SK-N-SH (cell line): ENCODE measurements around the gene ALKBH6. TPM values are rescaled to one million over a fixed set of nuclear protein-coding genes. Genes with fewer than 3 reads are reported as not detected.

Experiments used
- CTCF ChIA-PET: fragments of 300-600, 350-600 bp; formaldehyde crosslinking; extraction: SDS; loops from one replicate; lab custom pipeline; 2021; lab: Yijun Ruan, JAX
- POLR2A ChIA-PET: fragments of 350-600 bp; sonication (Branson Sonifier 250); formaldehyde crosslinking; extraction: SDS; loops from one replicate; lab custom pipeline; 2020; ENCODE audit warnings: antibody characterized with exemption, inconsistent platforms; lab: Yijun Ruan, JAX
- DNase-seq: peaks from one replicate; pipeline ENCODE4 v3.0.0; 2012
- H2AFZ ChIP-seq: fragments of 200-600 bp; sonication (generic); 2 replicates; pipeline ENCODE4 v1.8.1; 2016; ENCODE audit warnings: antibody characterized with exemption, mild to moderate bottlenecking, low read depth
- H3F3A ChIP-seq: fragments of 200-600 bp; sonication (generic); replicated peaks from 2 replicates; pipeline ENCODE3; 2016; ENCODE audit warnings: antibody characterized with exemption, mild to moderate bottlenecking; ENCODE audit not compliant: insufficient read depth
- H3K27ac ChIP-seq, 2 experiments: fragments of 200-500 bp in 1 of 2; fragments of 200-600 bp in 1 of 2; sonication (Bioruptor generic) in 1 of 2; sonication (generic), shearing (Covaris generic) in 1 of 2; 2 replicates each; pipeline versions ENCODE4 v1.5.1 to v1.6.1; 2014 to 2016; ENCODE audit warnings: low read depth in 2 of 2, inconsistent platforms in 1 of 2, low read length in 1 of 2, mild to moderate bottlenecking in 1 of 2, mixed read lengths in 1 of 2
- H3K27me3 ChIP-seq: fragments of 200-600 bp; sonication (generic), shearing (Covaris generic); 2 replicates; pipeline ENCODE4 v1.6.1; 2016; ENCODE audit warnings: mixed run types; ENCODE audit not compliant: insufficient read depth
- H3K36me3 ChIP-seq, 2 experiments: fragments of 200-500 bp in 1 of 2; fragments of 200-600 bp in 1 of 2; sonication (Bioruptor generic) in 1 of 2; sonication (generic) in 1 of 2; replicated peaks in 1 of 2; 2 replicates each; pipeline versions ENCODE3 to v1.5.1; 2014 to 2016; ENCODE audit warnings: low read length in 1 of 2, mild to moderate bottlenecking in 1 of 2; ENCODE audit not compliant: insufficient read depth in 2 of 2, control insufficient read depth in 1 of 2
- H3K4me1 ChIP-seq, 2 experiments: fragments of 200-500 bp in 1 of 2; fragments of 200-600 bp in 1 of 2; sonication (Bioruptor generic) in 1 of 2; sonication (generic), shearing (Covaris generic) in 1 of 2; 2 replicates each; pipeline versions ENCODE4 v1.5.1 to v1.6.1; 2014 to 2016; ENCODE audit warnings: low read depth in 1 of 2, low read length in 1 of 2, mixed run types in 1 of 2; ENCODE audit not compliant: insufficient read depth in 2 of 2, control insufficient read depth in 1 of 2
- H3K4me2 ChIP-seq: fragments of 200-600 bp; sonication (generic), shearing (Covaris generic); 2 replicates; pipeline ENCODE4 v1.6.1; 2017; ENCODE audit warnings: mixed run types
- H3K4me3 ChIP-seq, 2 experiments: fragments of 200-500 bp in 1 of 2; fragments of 200-600 bp in 1 of 2; sonication (Bioruptor generic) in 1 of 2; sonication (generic), shearing (Covaris generic) in 1 of 2; 2 replicates each; pipeline versions ENCODE4 v1.5.1 to v1.8.1; 2014 to 2016; ENCODE audit warnings: low read depth in 2 of 2, inconsistent platforms in 1 of 2, low read length in 1 of 2, mild to moderate bottlenecking in 1 of 2, mixed read lengths in 1 of 2, moderate library complexity in 1 of 2
- H3K79me2 ChIP-seq: fragments of 200-600 bp; sonication (generic); 2 replicates; pipeline ENCODE4 v1.8.1; 2017; ENCODE audit warnings: mild to moderate bottlenecking; ENCODE audit not compliant: insufficient read depth
- H3K9ac ChIP-seq: fragments of 200-600 bp; sonication (generic); 2 replicates; pipeline ENCODE4 v1.6.1; 2017; ENCODE audit warnings: mixed run types
- H3K9me2 ChIP-seq: fragments of 200-600 bp; sonication (generic); 2 replicates; pipeline ENCODE4 v1.6.1; 2017; ENCODE audit warnings: mixed run types
- H3K9me3 ChIP-seq: fragments of 200-600 bp; sonication (generic); 2 replicates; pipeline ENCODE4 v1.6.1; 2017; ENCODE audit warnings: mixed run types, mild to moderate bottlenecking, moderate library complexity
- H4K20me1 ChIP-seq: fragments of 200-600 bp; sonication (generic); 2 replicates; pipeline ENCODE4 v1.6.1; 2017; ENCODE audit warnings: mild to moderate bottlenecking, mixed run types; ENCODE audit not compliant: insufficient read depth
- CTCF ChIP-seq: fragments of 200-600 bp; sonication (generic); IDR thresholded peaks from 2 replicates; pipeline ENCODE4 v1.6.1; 2017; ENCODE audit warnings: antibody characterized with exemption, mild to moderate bottlenecking, moderate library complexity
- ELF1 ChIP-seq: IDR thresholded peaks from 2 replicates; pipeline ENCODE4 v1.4.0; 2012
- FOSL2 ChIP-seq: IDR thresholded peaks from 2 replicates; pipeline ENCODE4 v1.4.0; 2012; ENCODE audit warnings: low read depth, mild to moderate bottlenecking, moderate library complexity, borderline replicate concordance
- FOXJ3 ChIP-seq: sonication (generic); formaldehyde crosslinking; IDR thresholded peaks from 2 replicates; pipeline ENCODE4 v1.5.1; 2020; ENCODE audit warnings: mild to moderate bottlenecking, missing genetic modification reagents
- FOXM1 ChIP-seq: IDR thresholded peaks from 2 replicates; pipeline ENCODE4 v1.4.0; 2012; ENCODE audit warnings: low read depth, mild to moderate bottlenecking
- GABPA ChIP-seq: IDR thresholded peaks from 2 replicates; pipeline ENCODE4 v1.4.0; 2012; ENCODE audit warnings: low read depth, mild to moderate bottlenecking
- GATA2 ChIP-seq: sonication (generic); formaldehyde crosslinking; IDR thresholded peaks from 2 replicates; pipeline ENCODE4 v1.5.0; 2020; ENCODE audit warnings: mild to moderate bottlenecking, missing genetic modification reagents
- IRF3 ChIP-seq: fragments of 150-350 bp; IDR thresholded peaks from 2 replicates; pipeline ENCODE4 v1.6.1; 2016; ENCODE audit warnings: mild to moderate bottlenecking, low read depth, low read length
- JUND ChIP-seq: IDR thresholded peaks from 2 replicates; pipeline ENCODE4 v1.4.0; 2012
- MAX ChIP-seq: IDR thresholded peaks from 2 replicates; pipeline ENCODE4 v1.4.0; 2012; ENCODE audit warnings: low read depth
- MEF2A ChIP-seq: IDR thresholded peaks from 2 replicates; pipeline ENCODE4 v1.4.0; 2012; ENCODE audit warnings: low read depth, borderline replicate concordance
- MXI1 ChIP-seq: IDR thresholded peaks from 2 replicates; pipeline ENCODE4 v1.6.1; 2012; ENCODE audit warnings: mild to moderate bottlenecking, low read depth, low read length, improper control_type of control experiment
- NFIC ChIP-seq: IDR thresholded peaks from 2 replicates; pipeline ENCODE4 v1.4.0; 2012; ENCODE audit warnings: borderline replicate concordance
- NRF1 ChIP-seq: IDR thresholded peaks from 2 replicates; pipeline ENCODE4 v1.6.1; 2012; ENCODE audit warnings: low read depth, mild to moderate bottlenecking, low read length
- POLR2AphosphoS5 ChIP-seq: IDR thresholded peaks from 2 replicates; pipeline ENCODE4 v1.6.1; 2012; ENCODE audit warnings: low read depth, low read length
- RAD21 ChIP-seq: IDR thresholded peaks from 2 replicates; pipeline ENCODE4 v1.6.1; 2012; ENCODE audit warnings: mild to moderate bottlenecking, low read length
- RCOR1 ChIP-seq: fragments of 150-350 bp; IDR thresholded peaks from 2 replicates; pipeline ENCODE4 v1.6.1; 2017; ENCODE audit warnings: antibody characterized with exemption, low read length
- RFX5 ChIP-seq: IDR thresholded peaks from 2 replicates; pipeline ENCODE4 v1.6.1; 2012; ENCODE audit warnings: mild to moderate bottlenecking, improper control_type of control experiment, low read length
- RXRA ChIP-seq: IDR thresholded peaks from 2 replicates; pipeline ENCODE4 v1.4.0; 2012; ENCODE audit warnings: low read depth, mild to moderate bottlenecking, borderline replicate concordance
- SMC3 ChIP-seq: IDR thresholded peaks from 2 replicates; pipeline ENCODE4 v1.6.1; 2012; ENCODE audit warnings: low read depth, low read length, improper control_type of control experiment
- TAF1 ChIP-seq: IDR thresholded peaks from 2 replicates; pipeline ENCODE4 v1.6.1; 2012; ENCODE audit warnings: low read depth, mild to moderate bottlenecking, low read length, moderate library complexity, borderline replicate concordance
- TCF12 ChIP-seq: IDR thresholded peaks from 2 replicates; pipeline ENCODE4 v1.4.0; 2012
- YY1 ChIP-seq: IDR thresholded peaks from 2 replicates; pipeline ENCODE4 v1.4.0; 2012; ENCODE audit warnings: low read depth, mild to moderate bottlenecking
- WGBS: methylation state at CpG from one replicate; pipeline ENCODE4 v1.1.6; 2017; ENCODE audit warnings: low lambda C conversion rate; 5-methylcytosine and 5-hydroxymethylcytosine counted together
- polyA plus RNA-seq, 3 experiments: library from polyadenylated mRNA; depleted of rRNA; stranded (reverse); fragments of >200 nt; gene quantifications; 2 replicates each; pipeline ENCODE4 v1.2.3, GENCODE V29; 2012
- TF ChIP-seq, protein P1 (sequence below): IDR thresholded peaks from 2 replicates; pipeline ENCODE4 v1.4.0; 2012; ENCODE audit warnings: low read depth, borderline replicate concordance
- TF ChIP-seq, protein P2 (sequence below): IDR thresholded peaks from 2 replicates; pipeline ENCODE4 v1.6.1; 2012; ENCODE audit warnings: mild to moderate bottlenecking, low read depth, low read length, moderate library complexity

Gene ALKBH6
- polyA plus RNA-seq, 1 of the 3 experiments (the other 2 are of a cell fraction) = 29.9 TPM

- Histone ChIP-seq H3K27me3 (no peaks in the 10 kb centered on the region), H3K36me3 (no peaks in the 10 kb centered on the region), H4K20me1 (peaks cover 16% of the 10 kb centered on the region; the same call in 1 of the 2 replicates), H3K27ac (peak within 1 kb of the TSS; percentile 95 to 98), H3K4me3 (peak within 1 kb of the TSS; percentile 64 to 68), H3K4me2 (peak within 1 kb of the TSS; percentile 80), H3F3A (peaks cover 15% of the 10 kb centered on the region), H3K79me2 (peaks cover 41% of the 10 kb centered on the region), H3K9me2 (no peaks in the 10 kb centered on the region), H3K9me3 (no peaks in the 10 kb centered on the region), H3K4me1 (peaks cover 3 to 5% of the 10 kb centered on the region in 2 experiments; a peak in 2 of 4 replicates), H2AFZ (peak within 1 kb of the TSS; percentile 82), H3K9ac (peak within 1 kb of the TSS; percentile 76)
- POLR2A ChIA-PET = interaction anchor here (0.9 to 1.6 kb wide), 4 partner anchors 9 to 186 kb away, joined by 3 to 6 read pairs (median 4); partner anchors contain the start of genes ALKBH6, APLP1 and CLIP3
- peak; percentile 98 for DNase-seq
- 2% methylated on average over 35 of the region's 56 CpGs for WGBS
- CTCF ChIA-PET = interaction anchor here (1.1 to 3.3 kb wide), 3 partner anchors 17 to 107 kb away, joined by 4 to 16 read pairs (median 5); partner anchors contain the start of gene CLIP3
- peak; percentile 79 for TF ChIP-seq POLR2AphosphoS5
- no peak for TF ChIP-seq JUND
- no peak for TF ChIP-seq MEF2A
- no peak for TF ChIP-seq MXI1
- TF ChIP-seq IRF3 = no peak
- TF ChIP-seq NFIC = no peak
- TF ChIP-seq ELF1 = no peak
- TF ChIP-seq FOXM1 = no peak
- TF ChIP-seq RAD21 = 0 out of 2 replicates have a peak, but pooled peaks have one; percentile 5
- TF ChIP-seq, protein P1, sequence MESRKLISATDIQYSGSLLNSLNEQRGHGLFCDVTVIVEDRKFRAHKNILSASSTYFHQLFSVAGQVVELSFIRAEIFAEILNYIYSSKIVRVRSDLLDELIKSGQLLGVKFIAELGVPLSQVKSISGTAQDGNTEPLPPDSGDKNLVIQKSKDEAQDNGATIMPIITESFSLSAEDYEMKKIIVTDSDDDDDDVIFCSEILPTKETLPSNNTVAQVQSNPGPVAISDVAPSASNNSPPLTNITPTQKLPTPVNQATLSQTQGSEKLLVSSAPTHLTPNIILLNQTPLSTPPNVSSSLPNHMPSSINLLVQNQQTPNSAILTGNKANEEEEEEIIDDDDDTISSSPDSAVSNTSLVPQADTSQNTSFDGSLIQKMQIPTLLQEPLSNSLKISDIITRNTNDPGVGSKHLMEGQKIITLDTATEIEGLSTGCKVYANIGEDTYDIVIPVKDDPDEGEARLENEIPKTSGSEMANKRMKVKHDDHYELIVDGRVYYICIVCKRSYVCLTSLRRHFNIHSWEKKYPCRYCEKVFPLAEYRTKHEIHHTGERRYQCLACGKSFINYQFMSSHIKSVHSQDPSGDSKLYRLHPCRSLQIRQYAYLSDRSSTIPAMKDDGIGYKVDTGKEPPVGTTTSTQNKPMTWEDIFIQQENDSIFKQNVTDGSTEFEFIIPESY = 0 out of 2 replicates have a peak, but pooled peaks have one; percentile 28
- TF ChIP-seq RCOR1 = no peak
- TF ChIP-seq TCF12 = no peak
- peak; percentile 64 for TF ChIP-seq CTCF
- no peak; the same call in 1 of the 2 replicates for TF ChIP-seq SMC3
- TF ChIP-seq FOXJ3 (CRISPR knock-in tag) = no peak
- 0 out of 2 replicates have a peak, but pooled peaks have one; percentile 14 for TF ChIP-seq TAF1
- TF ChIP-seq GABPA = no peak
- no peak for TF ChIP-seq GATA2 (CRISPR knock-in tag)
- TF ChIP-seq, protein P2, sequence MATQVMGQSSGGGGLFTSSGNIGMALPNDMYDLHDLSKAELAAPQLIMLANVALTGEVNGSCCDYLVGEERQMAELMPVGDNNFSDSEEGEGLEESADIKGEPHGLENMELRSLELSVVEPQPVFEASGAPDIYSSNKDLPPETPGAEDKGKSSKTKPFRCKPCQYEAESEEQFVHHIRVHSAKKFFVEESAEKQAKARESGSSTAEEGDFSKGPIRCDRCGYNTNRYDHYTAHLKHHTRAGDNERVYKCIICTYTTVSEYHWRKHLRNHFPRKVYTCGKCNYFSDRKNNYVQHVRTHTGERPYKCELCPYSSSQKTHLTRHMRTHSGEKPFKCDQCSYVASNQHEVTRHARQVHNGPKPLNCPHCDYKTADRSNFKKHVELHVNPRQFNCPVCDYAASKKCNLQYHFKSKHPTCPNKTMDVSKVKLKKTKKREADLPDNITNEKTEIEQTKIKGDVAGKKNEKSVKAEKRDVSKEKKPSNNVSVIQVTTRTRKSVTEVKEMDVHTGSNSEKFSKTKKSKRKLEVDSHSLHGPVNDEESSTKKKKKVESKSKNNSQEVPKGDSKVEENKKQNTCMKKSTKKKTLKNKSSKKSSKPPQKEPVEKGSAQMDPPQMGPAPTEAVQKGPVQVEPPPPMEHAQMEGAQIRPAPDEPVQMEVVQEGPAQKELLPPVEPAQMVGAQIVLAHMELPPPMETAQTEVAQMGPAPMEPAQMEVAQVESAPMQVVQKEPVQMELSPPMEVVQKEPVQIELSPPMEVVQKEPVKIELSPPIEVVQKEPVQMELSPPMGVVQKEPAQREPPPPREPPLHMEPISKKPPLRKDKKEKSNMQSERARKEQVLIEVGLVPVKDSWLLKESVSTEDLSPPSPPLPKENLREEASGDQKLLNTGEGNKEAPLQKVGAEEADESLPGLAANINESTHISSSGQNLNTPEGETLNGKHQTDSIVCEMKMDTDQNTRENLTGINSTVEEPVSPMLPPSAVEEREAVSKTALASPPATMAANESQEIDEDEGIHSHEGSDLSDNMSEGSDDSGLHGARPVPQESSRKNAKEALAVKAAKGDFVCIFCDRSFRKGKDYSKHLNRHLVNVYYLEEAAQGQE = no peak
- no peak; the same call in 1 of the 2 replicates for TF ChIP-seq RFX5
- TF ChIP-seq NRF1 = peak; percentile 91
- no peak for TF ChIP-seq RXRA
- peak; percentile 37; the same call in 1 of the 2 replicates for TF ChIP-seq MAX
- TF ChIP-seq FOSL2 = no peak
- TF ChIP-seq YY1 = no peak
These were observed 40.2 kb upstream of the ALKBH6 start, which contains the start of gene THAP8 for GRCh38 chr19:36054119-36054732. Gene THAP8, minus strand, starts transcription at chr19:36054285. Its CDS starts 68 bp downstream, at chr19:36054217.
